Fibroblast of skin of left quadriceps (primary cell): ENCODE measurements around the gene INTS4.
"Not testable (repeated sequence)": the region's sequence is repeated elsewhere in the genome, so short reads cannot be mapped to it uniquely, and the experiment has no call there.

Experiments
- DNase-seq, 2 experiments: peaks; one replicate each; pipeline ENCODE4 v3.0.0-alpha.2; 2013; ENCODE audit warnings: low read depth in 2 of 2

Gene INTS4

GRCh38 chr11:77943296-77943695, 51.2 kb downstream of the INTS4 start:
- not testable (repeated sequence) for DNase-seq

GRCh38 chr11:77942465-77942864, 52.0 kb downstream of the INTS4 start:
- DNase-seq, result not testable (repeated sequence)

DNA sequence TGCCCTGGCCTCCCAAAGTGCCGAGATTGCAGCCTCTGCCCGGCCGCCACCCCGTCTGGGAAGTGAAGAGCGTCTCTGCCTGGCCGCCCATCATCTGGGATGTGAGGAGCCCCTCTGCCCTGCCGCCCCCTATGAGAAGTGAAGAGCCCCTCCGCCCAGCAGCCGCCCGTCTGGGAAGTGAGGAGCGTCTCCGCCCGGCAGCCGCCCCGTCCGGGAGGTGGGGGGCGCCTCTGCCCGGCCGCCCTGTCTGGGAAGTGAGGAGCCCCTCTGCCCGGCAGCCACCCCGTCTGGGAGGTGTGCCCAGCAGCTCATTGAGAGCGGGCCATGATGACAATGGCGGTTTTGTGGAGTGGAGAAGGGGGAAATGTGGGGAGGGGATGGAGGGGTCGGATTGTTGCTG, 60.9 kb downstream of the INTS4 start:
- not testable (repeated sequence) for DNase-seq

GRCh38 chr11:77930334-77931208, 63.9 kb downstream of the INTS4 start:
- DNase-seq, result not testable (repeated sequence)

GRCh38 chr11:77917713-77918112, 76.8 kb downstream of the INTS4 start:
- DNase-seq, result not testable (repeated sequence)

DNA sequence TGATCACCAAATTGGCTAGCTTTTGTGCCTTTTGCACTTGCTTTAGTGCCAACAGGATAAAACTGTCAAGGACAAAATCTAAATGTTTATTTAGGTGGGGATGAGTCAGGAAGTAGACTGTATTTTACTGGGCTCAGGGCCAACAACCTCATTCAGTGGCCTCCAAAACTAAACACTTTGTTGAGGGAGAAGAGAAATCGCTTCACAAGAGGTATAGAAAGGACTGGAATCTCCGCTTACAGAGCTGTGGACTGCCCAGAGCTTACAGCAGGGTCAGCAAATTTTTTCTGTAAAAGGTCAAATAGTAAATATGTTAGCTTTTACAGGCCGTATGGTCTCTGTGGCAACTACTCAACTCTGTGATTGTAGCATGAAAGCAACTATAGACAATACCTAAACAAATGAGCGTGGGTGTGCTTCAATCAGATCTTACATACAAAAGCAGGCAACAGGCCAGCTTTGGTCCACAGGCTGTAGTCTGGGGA, 80.1 kb downstream of the INTS4 start:
- DNase-seq, result peak; percentile 39 to 46

GRCh38 chr11:77913608-77914306, 80.7 kb downstream of the INTS4 start:
- DNase-seq, result not testable (repeated sequence)

- not testable (repeated sequence) for DNase-seq
Measured at GRCh38 chr11:77910828-77911227, 83.6 kb downstream of the INTS4 start.

DNA sequence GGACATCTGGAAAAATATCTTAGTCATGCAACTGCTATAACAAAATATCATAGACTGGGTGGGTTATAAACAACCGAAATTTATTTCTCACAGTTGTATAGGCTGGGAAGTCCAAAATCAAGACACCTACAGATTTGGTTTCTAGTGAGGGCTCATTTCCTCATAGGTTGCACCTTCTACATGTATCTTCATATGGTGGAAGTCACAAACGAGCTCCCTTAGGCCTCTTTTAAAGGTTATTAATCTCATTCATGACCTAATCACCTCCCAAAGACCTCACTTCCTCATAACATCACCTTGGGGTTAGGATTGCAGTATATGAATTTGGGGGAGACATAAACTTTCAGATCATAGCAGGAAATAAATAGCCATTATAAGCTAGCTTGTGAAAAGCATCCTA, 85.2 kb downstream of the INTS4 start:
- no peak for DNase-seq

GRCh38 chr11:77908835-77909234, 85.6 kb downstream of the INTS4 start:
- DNase-seq, result no peak

DNA sequence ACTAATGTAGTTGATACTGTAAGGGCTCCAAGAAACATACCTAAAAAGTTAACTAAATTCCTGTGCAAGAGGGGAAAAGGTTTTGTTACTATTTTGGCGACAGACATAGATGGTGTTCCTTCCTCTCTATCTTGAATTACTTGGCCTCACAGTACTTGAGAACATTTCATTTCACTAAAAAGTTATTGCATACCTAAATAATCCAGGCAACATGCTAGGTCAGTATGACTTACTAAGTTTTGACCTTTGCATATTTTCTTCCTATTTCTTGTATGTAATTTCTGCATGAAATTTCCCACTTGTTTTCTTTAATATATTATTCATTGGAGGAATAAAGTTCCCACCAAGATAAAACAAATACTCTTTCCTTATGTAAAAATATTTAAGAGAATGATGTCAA, 99.5 kb downstream of the INTS4 start:
- not testable (repeated sequence) for DNase-seq

DNA sequence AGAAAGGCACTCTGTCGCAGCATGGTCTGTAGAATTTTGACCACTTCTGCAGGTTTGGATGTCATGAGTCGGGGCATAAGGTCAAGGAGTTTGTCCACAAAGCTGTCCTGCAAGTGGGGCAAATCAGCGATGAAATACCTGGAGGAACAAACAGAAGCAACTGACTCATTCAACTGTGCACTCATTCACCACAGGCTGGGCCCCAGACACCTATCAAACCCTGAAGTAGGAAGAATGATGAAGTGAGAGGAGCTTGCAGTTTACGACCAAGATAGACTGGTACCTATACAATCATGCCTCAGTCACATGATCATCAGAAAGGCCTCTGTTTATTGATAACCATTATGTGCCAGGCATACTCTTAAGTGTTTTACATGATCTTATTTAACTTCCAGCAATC, 102.8 kb downstream of the INTS4 start:
- not testable (repeated sequence) for DNase-seq

DNA sequence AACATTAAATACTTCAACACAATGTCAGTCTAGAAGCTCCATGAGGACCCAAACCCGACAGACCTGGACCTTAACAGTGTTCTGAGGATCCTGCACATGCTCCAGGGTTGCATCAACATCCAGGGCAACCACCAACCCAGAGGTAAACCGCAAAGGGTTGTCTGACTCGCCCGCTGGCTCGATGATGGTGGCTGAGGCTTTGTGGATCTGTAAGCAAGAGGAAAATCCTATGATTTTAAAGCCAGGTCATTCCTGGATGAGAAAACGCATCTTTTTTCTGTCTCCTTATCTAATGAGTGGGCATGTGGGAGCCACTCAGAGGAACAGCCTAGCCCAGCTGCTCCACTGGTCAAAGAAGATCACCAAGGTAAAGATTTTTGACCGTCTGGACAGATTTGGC, 103.2 kb downstream of the INTS4 start:
- not testable (repeated sequence) for DNase-seq

DNA sequence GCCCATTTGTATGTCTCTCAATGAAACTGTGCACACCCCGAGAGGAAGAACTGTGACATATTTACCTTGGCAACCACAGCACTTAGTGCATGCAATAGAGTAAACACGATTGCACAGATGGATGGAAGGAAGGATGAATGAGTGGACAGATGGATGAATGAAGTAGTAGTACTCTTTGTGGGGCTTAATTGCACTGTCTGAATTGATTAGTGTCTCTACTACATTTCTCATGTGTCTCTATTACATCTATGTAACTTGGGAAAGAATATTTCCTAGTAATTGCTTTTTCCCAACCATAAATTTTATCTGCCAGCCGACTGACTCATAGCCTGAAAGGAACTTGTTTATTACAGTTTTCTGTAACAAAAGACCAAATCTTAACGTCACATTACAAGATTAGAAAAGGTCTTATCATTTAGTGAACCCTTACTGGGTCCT, 103.8 kb downstream of the INTS4 start:
- DNase-seq, result not testable (repeated sequence)

DNA sequence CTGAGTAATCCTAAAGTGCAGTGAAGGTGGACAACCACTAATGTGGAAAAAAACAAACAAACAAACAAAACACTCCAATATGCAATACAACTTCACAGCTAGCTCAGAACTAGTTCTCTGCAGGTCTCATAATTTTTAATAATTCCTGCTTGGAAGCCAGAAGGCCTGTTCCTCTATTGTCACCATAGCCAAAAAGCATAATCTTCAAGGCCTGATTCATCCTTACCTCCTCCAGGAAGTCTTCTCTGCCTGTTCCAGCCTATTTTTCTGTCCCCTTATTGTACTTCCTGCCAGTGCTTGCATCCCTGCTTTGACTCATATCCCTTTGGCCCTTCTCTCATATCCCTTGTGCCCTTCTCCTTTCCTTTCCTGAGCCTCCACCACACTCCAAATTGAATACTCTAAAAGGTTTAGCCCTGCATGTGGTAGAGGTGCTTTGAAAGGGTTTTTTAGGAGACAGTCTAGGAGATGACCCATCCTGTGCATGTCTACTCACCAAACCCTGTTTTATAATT, 104.3 kb downstream of the INTS4 start:
- DNase-seq, result not testable (repeated sequence)

DNA sequence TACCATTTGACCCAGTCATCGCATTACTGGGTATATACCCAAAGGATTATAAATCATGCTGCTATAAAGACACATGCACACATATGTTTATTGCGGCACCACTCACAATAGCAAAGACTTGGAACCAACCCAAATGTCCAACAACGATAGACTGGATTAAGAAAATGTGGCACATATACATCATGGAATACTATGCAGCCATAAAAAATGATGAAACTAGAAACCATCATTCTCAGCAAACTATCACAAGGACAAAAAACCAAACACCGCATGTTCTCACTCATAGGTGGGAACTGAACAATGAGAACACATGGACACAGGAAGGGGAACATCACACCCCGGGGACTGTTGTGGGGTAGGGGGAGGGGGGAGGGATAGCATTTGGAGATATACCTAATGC, 105.4 kb downstream of the INTS4 start:
- DNase-seq, result not testable (repeated sequence)

GRCh38 chr11:77886401-77886800, 108.1 kb downstream of the INTS4 start:
- DNase-seq, result no peak

GRCh38 chr11:77884829-77885190, 109.7 kb downstream of the INTS4 start:
- no peak for DNase-seq

DNA sequence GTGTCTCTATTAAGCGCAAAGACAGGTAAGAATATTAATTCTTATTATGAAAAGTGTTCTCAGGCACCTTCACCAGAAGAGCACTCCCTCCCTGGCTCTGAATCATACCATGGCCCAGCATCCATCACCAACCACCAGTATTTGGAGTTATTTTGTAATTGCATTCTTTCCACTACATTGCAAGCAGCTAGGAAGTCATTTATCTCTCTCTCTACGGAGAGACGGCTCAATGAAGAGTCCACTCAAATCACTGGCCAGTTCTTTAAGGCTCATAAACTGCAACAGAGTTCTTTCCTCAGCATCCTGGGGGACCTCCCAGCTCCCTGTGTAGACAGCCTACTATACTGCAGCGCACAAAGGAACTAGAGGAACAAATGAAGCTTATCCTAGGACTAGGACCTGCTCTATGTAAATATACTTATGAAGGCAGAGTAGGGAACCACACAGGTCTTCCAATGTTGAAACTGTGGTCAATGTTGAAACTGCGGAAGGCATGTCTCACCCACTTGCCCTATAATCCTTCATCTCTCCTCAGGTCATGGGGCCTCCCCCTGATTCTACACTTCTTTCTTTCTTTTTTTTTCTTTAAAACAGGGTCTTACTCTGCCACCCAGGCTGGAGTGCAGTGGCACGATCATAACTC, 110.2 kb downstream of the INTS4 start:
- DNase-seq, result peak in 1 of 2 experiments; percentile 30

DNA sequence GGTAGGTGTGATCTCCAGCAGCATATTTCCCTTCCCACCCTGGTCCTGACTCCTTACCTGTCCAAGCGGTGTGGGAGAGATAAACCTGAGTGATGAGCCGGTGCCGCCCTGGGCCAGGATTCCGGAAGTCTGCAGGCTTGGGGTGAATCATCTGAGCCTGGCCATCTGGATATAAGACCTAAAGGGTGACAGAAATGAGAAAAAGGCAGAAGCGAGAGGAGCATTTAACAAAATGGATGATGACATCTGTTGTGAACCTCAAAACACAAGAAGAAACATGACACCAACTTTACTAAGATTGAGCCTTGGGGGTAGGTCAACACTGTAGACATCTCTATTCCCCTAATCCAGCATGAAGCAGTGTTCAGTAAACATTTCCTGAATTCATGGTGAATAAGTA, 110.7 kb downstream of the INTS4 start:
- DNase-seq, result no peak

DNA sequence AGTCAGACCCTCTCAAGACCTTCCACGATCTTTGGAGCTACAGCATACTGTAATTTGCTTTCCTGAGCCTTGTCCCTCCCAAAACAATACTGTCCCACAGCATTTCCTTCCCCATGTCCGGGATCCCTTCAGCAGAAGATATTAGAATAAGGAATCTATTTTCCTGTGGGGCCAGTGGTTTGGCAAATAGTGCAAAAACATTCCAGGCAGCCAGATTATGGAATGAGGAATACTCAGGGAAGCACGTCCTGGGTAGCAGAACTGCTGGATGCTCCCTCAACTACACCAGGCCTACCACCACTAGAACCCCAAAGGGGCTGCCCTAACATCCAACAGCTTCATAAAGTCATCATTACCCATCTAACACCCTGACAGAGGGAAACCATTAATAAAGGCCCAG, 112.1 kb downstream of the INTS4 start:
- DNase-seq, result no peak

DNA sequence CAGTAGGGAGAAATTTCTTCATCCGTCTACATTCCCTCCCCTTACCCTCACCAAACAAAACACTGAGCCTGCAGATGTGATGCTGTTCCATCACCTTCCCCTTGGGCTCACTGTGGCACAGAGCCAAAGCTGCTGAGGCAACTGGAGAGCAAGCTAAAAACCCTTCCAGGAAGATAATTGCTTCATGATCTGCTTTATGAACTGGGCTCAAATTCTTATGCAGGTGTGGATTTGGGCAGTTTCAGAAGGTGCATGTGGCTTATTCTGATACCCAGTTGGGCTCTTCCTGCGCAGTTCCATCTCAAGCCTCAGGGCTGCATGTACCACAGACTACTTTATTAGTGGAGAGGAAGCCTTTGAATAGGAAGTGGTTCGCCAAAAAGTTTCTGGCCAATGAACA, 115.2 kb downstream of the INTS4 start:
- peak in 1 of 2 experiments; percentile 44 for DNase-seq
